DND-41 (cell line): ENCODE data around the gene HPRT1.

Source experiments
- EZH2 ChIP-seq: IDR thresholded peaks from 3 replicates; pipeline ENCODE4 v1.6.1; 2012; ENCODE audit warnings: borderline replicate concordance, low read depth, mild to moderate bottlenecking, moderate library complexity, low read length, inconsistent platforms; ENCODE audit not compliant: severe bottlenecking
- TF ChIP-seq, protein P1 (sequence below): IDR thresholded peaks from 2 replicates; pipeline ENCODE4 v1.5.1; 2012; ENCODE audit warnings: borderline replicate concordance, low read length, moderate library complexity, mild to moderate bottlenecking; ENCODE audit not compliant: poor library complexity, severe bottlenecking; ENCODE audit errors: extremely low read depth

DNA sequence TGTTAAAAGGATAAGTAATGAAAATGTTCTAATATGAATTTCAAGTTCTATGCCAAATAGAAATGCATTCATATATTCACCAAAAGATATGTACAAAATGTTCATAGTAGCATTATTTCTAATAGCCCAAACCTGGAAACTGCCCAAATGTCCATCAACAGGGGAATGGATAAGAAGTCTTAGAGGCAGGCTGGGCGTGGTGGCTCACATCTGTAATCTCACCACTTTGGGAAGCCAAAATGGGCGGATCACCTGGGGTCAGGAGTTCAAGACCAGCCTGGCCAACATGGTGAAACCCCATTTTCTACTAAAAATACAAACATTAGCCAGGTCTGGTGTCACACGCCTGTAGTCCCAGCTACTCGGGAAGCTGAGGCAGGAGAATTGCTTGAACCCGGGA is 2.3 kb upstream of the HPRT1 start:
- no peak for TF ChIP-seq EZH2
- TF ChIP-seq, protein P1, sequence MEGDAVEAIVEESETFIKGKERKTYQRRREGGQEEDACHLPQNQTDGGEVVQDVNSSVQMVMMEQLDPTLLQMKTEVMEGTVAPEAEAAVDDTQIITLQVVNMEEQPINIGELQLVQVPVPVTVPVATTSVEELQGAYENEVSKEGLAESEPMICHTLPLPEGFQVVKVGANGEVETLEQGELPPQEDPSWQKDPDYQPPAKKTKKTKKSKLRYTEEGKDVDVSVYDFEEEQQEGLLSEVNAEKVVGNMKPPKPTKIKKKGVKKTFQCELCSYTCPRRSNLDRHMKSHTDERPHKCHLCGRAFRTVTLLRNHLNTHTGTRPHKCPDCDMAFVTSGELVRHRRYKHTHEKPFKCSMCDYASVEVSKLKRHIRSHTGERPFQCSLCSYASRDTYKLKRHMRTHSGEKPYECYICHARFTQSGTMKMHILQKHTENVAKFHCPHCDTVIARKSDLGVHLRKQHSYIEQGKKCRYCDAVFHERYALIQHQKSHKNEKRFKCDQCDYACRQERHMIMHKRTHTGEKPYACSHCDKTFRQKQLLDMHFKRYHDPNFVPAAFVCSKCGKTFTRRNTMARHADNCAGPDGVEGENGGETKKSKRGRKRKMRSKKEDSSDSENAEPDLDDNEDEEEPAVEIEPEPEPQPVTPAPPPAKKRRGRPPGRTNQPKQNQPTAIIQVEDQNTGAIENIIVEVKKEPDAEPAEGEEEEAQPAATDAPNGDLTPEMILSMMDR = no peak
